Smooth muscle cell of the coronary artery (primary cell): ENCODE results near the gene SLC5A1. TPM values are rescaled to one million over a fixed set of nuclear protein-coding genes. Genes with fewer than 3 reads are reported as not detected.

Experiments
- total RNA-seq: library from RNA; depleted of rRNA; stranded (reverse); fragments of >200 nt; gene quantifications from 2 replicates; pipeline ENCODE4 v1.2.3, GENCODE V29; 2014; ENCODE audit warnings: low replicate concordance

The SLC5A1 gene
- total RNA-seq: not detected in 2 replicates

DNA sequence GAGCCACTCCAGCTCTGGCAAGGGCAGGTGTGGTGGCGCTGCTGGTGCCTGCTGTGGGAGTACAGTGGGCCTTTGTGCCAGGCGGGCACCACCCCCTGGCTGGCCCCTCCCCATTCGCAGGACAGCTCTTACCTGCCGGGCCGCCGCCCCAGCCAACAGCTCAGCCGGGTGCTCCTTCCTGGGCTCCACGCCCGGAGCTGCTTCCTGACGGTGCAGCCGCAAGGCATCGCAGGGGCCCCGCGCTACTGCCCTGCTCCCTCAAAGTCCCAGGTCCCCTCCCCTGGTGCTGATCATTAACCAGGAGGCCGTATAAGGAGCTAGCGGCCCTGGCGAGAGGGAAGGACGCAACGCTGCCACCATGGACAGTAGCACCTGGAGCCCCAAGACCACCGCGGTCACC, at the start of gene SLC5A1:
Gene SLC5A1 (plus strand): TSS at position 338 of the 400 bp plus-strand sequence. CDS start 21 bp downstream, at position 359.

DNA sequence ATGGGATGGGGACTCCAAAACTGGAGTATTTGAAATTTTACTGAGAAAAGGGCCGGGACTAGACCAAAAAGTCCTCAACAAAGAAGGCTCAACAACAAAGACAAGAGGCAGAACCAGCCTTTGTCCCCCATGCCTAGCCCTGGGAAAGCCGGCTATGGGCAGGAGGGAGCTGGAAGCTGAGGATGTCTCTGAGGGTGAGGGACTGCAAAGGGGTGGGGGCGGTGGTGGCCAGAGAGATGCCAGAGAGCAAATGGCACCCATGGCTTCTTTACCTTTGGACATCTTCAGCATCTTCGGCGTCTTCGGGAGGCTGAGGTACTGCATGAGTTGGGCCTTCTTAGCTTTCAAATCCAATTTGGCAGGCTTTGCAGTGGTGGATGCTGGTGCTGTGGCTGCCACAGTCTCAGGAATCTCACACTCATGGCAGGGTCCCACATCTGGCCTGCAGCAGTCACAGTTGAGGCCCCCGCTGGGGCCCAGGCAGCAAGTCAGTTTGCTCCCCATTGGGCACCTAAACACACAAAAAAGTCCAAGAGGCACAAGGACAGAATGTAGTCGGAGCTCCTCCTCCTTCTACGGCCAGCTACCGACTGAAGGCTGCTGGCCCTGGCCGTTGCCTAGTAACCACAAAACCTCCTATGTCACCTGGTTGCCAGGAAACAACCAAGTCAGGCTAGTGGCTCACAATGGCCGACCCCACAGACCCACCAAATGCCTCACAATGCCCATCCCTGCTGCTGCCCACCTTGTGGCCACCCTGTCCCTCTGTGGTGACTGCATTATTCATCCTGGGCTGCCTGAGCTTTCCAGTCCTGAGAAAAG, 115.9 kb downstream of the SLC5A1 start, which contains the start of gene C22orf42:
Gene C22orf42 (minus strand): TSS at position 592 of the 822 bp plus-strand sequence. CDS start 88 bp downstream, at position 504.

Other genes with a start within 250 kb of the SLC5A1 start
- 40.7 and 88.1 TPM in 2 replicates for gene YWHAH, start 98.7 kb upstream of the SLC5A1 start, total RNA-seq
- not detected in 2 replicates for gene C22orf42, start 116.0 kb downstream of the SLC5A1 start, total RNA-seq
- not detected in 2 replicates for gene RFPL2, start 161.8 kb downstream of the SLC5A1 start, total RNA-seq
- gene SLC5A4, start 212.1 kb downstream of the SLC5A1 start, total RNA-seq: not detected in 2 replicates